ENCODE data around the gene B4GALT1. TPM values are rescaled to one million over a fixed set of nuclear protein-coding genes. Genes with fewer than 3 reads are reported as not detected.

The B4GALT1 gene
- total RNA-seq, 2 experiments from 2014 or later: 41.2 to 41.4 TPM

GRCh38 chr9:33136721-33137670 is 30.1 kb downstream of the B4GALT1 start:
- ATAC-seq (peak; percentile 13), DNase-seq (no peak)
- ChIA-PET CTCF (interaction anchor here (0.8 to 1.5 kb wide), 4 partner anchors 19 to 90 kb away, joined by 3 to 4 read pairs (median 4); no protein-coding TSS in a partner anchor), POLR2A (interaction anchor here (0.6 to 0.9 kb wide), 2 partner anchors 9 to 571 kb away, joined by 3 to 4 read pairs; no protein-coding TSS in a partner anchor)
- Mint-ChIP-seq H3K4me1 (ENCODE audit: low read depth) (peaks cover 74% of the 10 kb centered on the region), H3K36me3 (ENCODE audit: low read depth) (peaks cover 19% of the 10 kb centered on the region), H3K9me3 (no peaks in the 10 kb centered on the region), H3K4me3 (peak overlapping the region; percentile 1), H3K27ac (peak overlapping the region; percentile 77), H3K27me3 (no peaks in the 10 kb centered on the region)
- TF ChIP-seq CTCF (IDR thresholded peaks at IDR 0.05): no peak
- intact Hi-C loops (cut with micrococcal nuclease): no loop called here

GRCh38 chr9:33135470-33135958 is 31.6 kb downstream of the B4GALT1 start:
- intact Hi-C loops (cut with micrococcal nuclease): no loop called here
- ChIA-PET POLR2A (interaction anchor here (0.9 kb wide), 1 partner anchor 32 kb away, joined by 4 read pairs; the partner anchor contains the start of gene B4GALT1), CTCF (interaction anchor here (1.0 to 1.1 kb wide), 2 partner anchors 9 to 52 kb away, joined by 3 read pairs; no protein-coding TSS in a partner anchor)
- Mint-ChIP-seq H3K27me3 (no peaks in the 10 kb centered on the region), H3K27ac (peak overlapping the region; percentile 62), H3K4me3 (no peak overlapping the region), H3K4me1 (ENCODE audit: low read depth) (peaks cover 73% of the 10 kb centered on the region), H3K9me3 (no peaks in the 10 kb centered on the region), H3K36me3 (ENCODE audit: low read depth) (peaks cover 20% of the 10 kb centered on the region)
- ATAC-seq (no peak), DNase-seq (no peak)
- TF ChIP-seq CTCF (IDR thresholded peaks at IDR 0.05): no peak

GRCh38 chr9:33135031-33135461 is 32.1 kb downstream of the B4GALT1 start:
- no peak for DNase-seq
- ATAC-seq: no peak
- Mint-ChIP-seq H3K9me3 (no peaks in the 10 kb centered on the region), H3K27ac (no peak overlapping the region), H3K4me3 (no peak overlapping the region), H3K36me3 (ENCODE audit: low read depth) (peaks cover 24% of the 10 kb centered on the region), H3K27me3 (no peaks in the 10 kb centered on the region), H3K4me1 (ENCODE audit: low read depth) (peaks cover 70% of the 10 kb centered on the region)
- no peak for TF ChIP-seq CTCF (IDR thresholded peaks at IDR 0.05)
- ChIA-PET CTCF (interaction anchor here (1.1 kb wide), 1 partner anchor 9 kb away, joined by 3 read pairs; no protein-coding TSS in a partner anchor), POLR2A (interaction anchor here (0.9 kb wide), 1 partner anchor 33 kb away, joined by 4 read pairs; the partner anchor contains the start of gene B4GALT1)
- intact Hi-C loops (cut with micrococcal nuclease): no loop called here

- H3K27ac Mint-ChIP-seq: no peak overlapping the region
- POLR2A ChIA-PET: interaction anchor here (1.4 kb wide), 1 partner anchor 19 kb away, joined by 4 read pairs; no protein-coding TSS in a partner anchor
- H3K36me3 Mint-ChIP-seq (ENCODE audit: low read depth): peaks cover 38% of the 10 kb centered on the region
- CTCF ChIA-PET: interaction anchor here (0.7 to 1.1 kb wide), 2 partner anchors 9 to 15 kb away, joined by 3 read pairs; no protein-coding TSS in a partner anchor
- H3K4me1 Mint-ChIP-seq (ENCODE audit: low read depth): peaks cover 60% of the 10 kb centered on the region
- no peaks in the 10 kb centered on the region for H3K27me3 Mint-ChIP-seq
- TF ChIP-seq CTCF (IDR thresholded peaks at IDR 0.05): no peak
- no peak for ATAC-seq
- intact Hi-C loops (cut with micrococcal nuclease): loop anchor here (5.0 kb wide), 1 partner anchor 34 kb away; the partner anchor contains the start of gene B4GALT1
- no peak overlapping the region for H3K4me3 Mint-ChIP-seq
- DNase-seq: no peak
- no peaks in the 10 kb centered on the region for H3K9me3 Mint-ChIP-seq
Measured at GRCh38 chr9:33133186-33133585, 34.0 kb downstream of the B4GALT1 start.

Data from activated CD8-positive, alpha-beta T cell treated with anti-CD3 and anti-CD28 coated beads for 36 hours (primary cell).